K562 (cell line): ENCODE data around the gene SNAI1. TPM values are rescaled to one million over a fixed set of nuclear protein-coding genes. Genes with fewer than 3 reads are reported as not detected.

ENCODE experiments used
- ARID1B ChIP-seq: fragments of 450-650 bp; IDR thresholded peaks from 2 replicates; pipeline ENCODE4 v1.6.1; 2016; ENCODE audit warnings: antibody characterized with exemption, mild to moderate bottlenecking, inconsistent platforms
- BRD4 ChIP-seq: fragments of 200-600 bp; sonication (generic); IDR thresholded peaks from 2 replicates; pipeline ENCODE4 v1.6.1; 2017; ENCODE audit warnings: inconsistent platforms
- CBFA2T3 ChIP-seq: fragments of 450-650 bp; IDR thresholded peaks from 2 replicates; pipeline ENCODE4 v1.6.1; 2017
- CBX5 ChIP-seq: IDR thresholded peaks from 2 replicates; pipeline ENCODE4 v1.6.1; 2014; ENCODE audit warnings: low read depth, borderline replicate concordance
- CEBPG ChIP-seq, 3 experiments: fragments of 200-800 bp in 1 of 3; sonication (Bioruptor generic) in 1 of 3; sonication (generic) in 1 of 3; formaldehyde crosslinking in 1 of 3; IDR thresholded peaks in 2 of 3; conservative IDR thresholded peaks in 1 of 3; 2 replicates each; pipeline versions ENCODE4 v1.6.1 to v1.8.0; 2016 to 2022; ENCODE audit warnings: missing compliant biosample characterization in 2 of 3, missing genetic modification characterization in 2 of 3, mild to moderate bottlenecking in 1 of 3, missing genetic modification reagents in 1 of 3
- CLOCK ChIP-seq: fragments of 250-450 bp; sonication (Bioruptor Pico); IDR thresholded peaks from 2 replicates; pipeline ENCODE4 v1.4.0; 2020; ENCODE audit warnings: mild to moderate bottlenecking, moderate library complexity, borderline replicate concordance
- CREM ChIP-seq: IDR thresholded peaks from 2 replicates; pipeline ENCODE4 v1.6.1; 2014; ENCODE audit warnings: antibody characterized with exemption, low read depth
- FOXJ3 ChIP-seq: sonication (generic); formaldehyde crosslinking; IDR thresholded peaks from 2 replicates; pipeline ENCODE4 v1.4.0; 2020; ENCODE audit warnings: mild to moderate bottlenecking, missing genetic modification reagents
- IFI16 ChIP-seq: fragments of 250-450 bp; sonication (Bioruptor Pico); IDR thresholded peaks from 2 replicates; pipeline ENCODE4 v2.1.2; 2022; ENCODE audit warnings: mild to moderate bottlenecking, inconsistent platforms
- IRF1 ChIP-seq: sonication (generic); formaldehyde crosslinking; IDR thresholded peaks from 2 replicates; pipeline ENCODE4 v1.8.0; 2022; ENCODE audit warnings: missing genetic modification reagents, mild to moderate bottlenecking, borderline replicate concordance
- L3MBTL2 ChIP-seq: fragments of 450-650 bp; IDR thresholded peaks from 2 replicates; pipeline ENCODE4 v1.6.1; 2016; ENCODE audit warnings: mild to moderate bottlenecking, moderate library complexity
- MECOM ChIP-seq: fragments of 250-450 bp; sonication (Bioruptor Pico); IDR thresholded peaks from 2 replicates; pipeline ENCODE4 v1.8.0; 2022; ENCODE audit warnings: inconsistent platforms
- NEUROD1 ChIP-seq: fragments of 150-350 bp; IDR thresholded peaks from 2 replicates; pipeline ENCODE4 v1.6.1; 2014; ENCODE audit warnings: borderline replicate concordance, low read length, low read depth; ENCODE audit not compliant: partially characterized antibody
- NR2F6 ChIP-seq: fragments of 450-650 bp; formaldehyde crosslinking; IDR thresholded peaks from 2 replicates; pipeline ENCODE4 v1.4.0; 2020; ENCODE audit warnings: mild to moderate bottlenecking
- POLR3G ChIP-seq: IDR thresholded peaks from 2 replicates; pipeline ENCODE4 v1.6.1; 2011; ENCODE audit not compliant: insufficient read length, insufficient replicate concordance; ENCODE audit errors: extremely low read depth
- RNF2 ChIP-seq: sonication (generic); IDR thresholded peaks from 2 replicates; pipeline ENCODE4 v1.6.1; 2016
- RUNX1 ChIP-seq: sonication (generic); IDR thresholded peaks from 2 replicates; pipeline ENCODE4 v1.6.1; 2016; ENCODE audit warnings: antibody characterized with exemption, low read depth
- SMARCC2 ChIP-seq: fragments of 450-650 bp; IDR thresholded peaks from 2 replicates; pipeline ENCODE4 v1.6.1; 2017; ENCODE audit warnings: antibody characterized with exemption, moderate library complexity, mild to moderate bottlenecking, low read depth
- SP1 ChIP-seq: sonication (generic); formaldehyde crosslinking; IDR thresholded peaks from 2 replicates; pipeline ENCODE4 v1.8.1; 2022; ENCODE audit warnings: mild to moderate bottlenecking, missing genetic modification reagents
- TOE1 ChIP-seq, 2 experiments: fragments of 450-650 bp in 1 of 2; sonication (generic) in 1 of 2; formaldehyde crosslinking in 1 of 2; IDR thresholded peaks; 2 replicates each; pipeline versions ENCODE4 v1.7.1 to v1.8.0; 2016 to 2022; ENCODE audit warnings: borderline replicate concordance in 2 of 2, mild to moderate bottlenecking in 2 of 2, antibody characterized with exemption in 1 of 2, inconsistent platforms in 1 of 2, low read depth in 1 of 2, missing genetic modification reagents in 1 of 2, moderate library complexity in 1 of 2
- ZC3H4 ChIP-seq: sonication (generic); formaldehyde crosslinking; IDR thresholded peaks from 2 replicates; pipeline ENCODE4 v1.9.0; 2021; ENCODE audit warnings: missing genetic modification reagents, borderline replicate concordance
- ZNF146 ChIP-seq: IDR thresholded peaks from one replicate; pipeline ENCODE4 v1.6.1; 2018; ENCODE audit warnings: missing compliant biosample characterization; ENCODE audit not compliant: unreplicated experiment
- ZNF511 ChIP-seq: sonication (generic); formaldehyde crosslinking; IDR thresholded peaks from 2 replicates; pipeline ENCODE4 v1.8.0; 2022; ENCODE audit warnings: mild to moderate bottlenecking, missing genetic modification reagents
- ZNF707 ChIP-seq: fragments of 250-450 bp; sonication (Bioruptor Pico); conservative IDR thresholded peaks from 2 replicates; pipeline ENCODE4 v1.8.0; 2022; ENCODE audit warnings: inconsistent platforms, mild to moderate bottlenecking, moderate library complexity
- ZNF785 ChIP-seq: fragments of 250-450 bp; sonication (Bioruptor Pico); IDR thresholded peaks from 2 replicates; pipeline ENCODE4 v1.4.0; 2020; ENCODE audit warnings: mild to moderate bottlenecking
- ZNF830 ChIP-seq: fragments of 250-450 bp; sonication (Bioruptor Pico); IDR thresholded peaks from 2 replicates; pipeline ENCODE4 v1.5.0; 2021; ENCODE audit warnings: mild to moderate bottlenecking
- ZSCAN32 ChIP-seq: fragments of 450-650 bp; formaldehyde crosslinking; IDR thresholded peaks from 2 replicates; pipeline ENCODE4 v1.4.0; 2020; ENCODE audit warnings: mild to moderate bottlenecking, moderate library complexity
- polyA plus RNA-seq, 8 experiments: library from polyadenylated mRNA; depleted of rRNA in 4 of 8; stranded (reverse) in 5 of 8; unstranded in 3 of 8; fragments of >200 nt; fragmentation: Nextera tagmentation in 2 of 8; fragmentation: Illumina TruSeq in 1 of 8; extraction: Ambion mirVana in 2 of 8; extraction: Trizol in 1 of 8; gene quantifications; 2 replicates each; pipeline versions ENCODE4 v1.2.1 to v1.2.3, GENCODE V29; 2011 to 2014; ENCODE audit warnings: inconsistent platforms in 1 of 8, missing spikeins in 1 of 8
- total RNA-seq, 7 experiments: library from RNA; depleted of rRNA in 6 of 7; stranded (reverse); fragments of >200 nt in 6 of 7; fragmentation: Illumina TruSeq in 2 of 7; extraction: Trizol in 2 of 7; gene quantifications; 2 replicates each; pipeline versions ENCODE4 v1.2.1 to v1.2.3, GENCODE V29; 2011 to 2021; ENCODE audit warnings: low replicate concordance in 1 of 7

Gene SNAI1
- total and polyA plus RNA-seq, 9 of the 15 experiments (the other 6 are each of a cell fraction or from before 2014, with no cell fraction given): 0.32 to 11.6 (median 2.0) TPM

GRCh38 chr20:49983123-49983847, 505 bp downstream of the SNAI1 start (continued):
- TF ChIP-seq POLR3G: no peak
- TF ChIP-seq CEBPG (CRISPR knock-in tag; IDR thresholded peaks at IDR 0.05): no peak
- TF ChIP-seq CEBPG (tag; conservative IDR thresholded peaks at IDR 0.05 in 1 of 2, IDR thresholded peaks at IDR 0.05 in 1 of 2): no peak
- no peak for TF ChIP-seq FOXJ3 (CRISPR knock-in tag)
- peak; percentile 38; the same call in 1 of the 2 replicates for TF ChIP-seq ARID1B
- TF ChIP-seq NR2F6 (CRISPR knock-in tag): no peak
- no peak for TF ChIP-seq NEUROD1
- TF ChIP-seq ZC3H4 (CRISPR knock-in tag): no peak
- no peak for TF ChIP-seq CLOCK (CRISPR knock-in tag)
- TF ChIP-seq CBFA2T3: no peak
- TF ChIP-seq RUNX1: no peak
- no peak; the same call in 1 of the 2 replicates for TF ChIP-seq IRF1
- TF ChIP-seq ZNF511 (CRISPR knock-in tag): no peak
- TF ChIP-seq CBX5: no peak
- no peak for TF ChIP-seq BRD4
- no peak for TF ChIP-seq SMARCC2
- TF ChIP-seq ZNF707 (CRISPR knock-in tag): no peak
- no peak for TF ChIP-seq L3MBTL2
- TF ChIP-seq ZNF785 (CRISPR knock-in tag): no peak
- TF ChIP-seq TOE1 (IDR thresholded peaks at IDR 0.05; ENCODE audit: borderline replicate concordance): peak; percentile 53
- no peak for TF ChIP-seq TOE1 (CRISPR knock-in tag; IDR thresholded peaks at IDR 0.05; ENCODE audit: borderline replicate concordance, low read depth)
- TF ChIP-seq RNF2: no peak
- no peak for TF ChIP-seq MECOM
- TF ChIP-seq CREM: 0 out of 2 replicates have a peak, but pooled peaks have one; percentile 0
- TF ChIP-seq ZNF146: no peak
- no peak for TF ChIP-seq ZNF830
- no peak for TF ChIP-seq IFI16 (CRISPR knock-in tag)
- no peak; the same call in 1 of the 2 replicates for TF ChIP-seq SP1 (CRISPR knock-in tag)
- no peak for TF ChIP-seq ZSCAN32 (CRISPR knock-in tag)
